A673 (cell line): ENCODE results near the gene KCNAB2. TPM values are rescaled to one million over a fixed set of nuclear protein-coding genes. Genes with fewer than 3 reads are reported as not detected.

Source experiments
- BruUV-seq: library from RNA; stranded (reverse); fragments of 400-500 nt; replicated peaks from 2 replicates; lab custom pipeline; 2021; lab: Mats Ljungman, UMichigan
- CTCF ChIA-PET: fragments of 300-600 bp; sonication (Branson Sonifier 250); formaldehyde crosslinking; loops from one replicate; lab custom pipeline; 2022; ENCODE audit warnings: antibody characterized with exemption; lab: Charles Lee
- POLR2A ChIA-PET: fragments of 300-600 bp; sonication (Branson Sonifier 250); formaldehyde crosslinking; loops from one replicate; lab custom pipeline; 2022; ENCODE audit warnings: antibody characterized with exemption; ENCODE audit not compliant: low non-redundant PET; lab: Charles Lee
- DNase-seq: peaks from one replicate; pipeline ENCODE4 v3.0.0-alpha.2; 2015; ENCODE audit warnings: low spot score
- H3K27ac ChIP-seq: fragments of 200-600 bp; sonication (generic); 2 replicates; pipeline ENCODE4 v1.5.1; 2016; ENCODE audit warnings: mixed run types, low read depth, mild to moderate bottlenecking, mixed read lengths, antibody characterized with exemption, low read length; ENCODE audit not compliant: poor library complexity, severe bottlenecking
- H3K27me3 ChIP-seq: fragments of 200-600 bp; sonication (generic); replicated peaks from 2 replicates; pipeline ENCODE4 v1.6.1; 2017; ENCODE audit warnings: mixed run types, low read depth, mild to moderate bottlenecking, mixed read lengths, antibody characterized with exemption, low read length; ENCODE audit not compliant: insufficient read depth, poor library complexity
- H3K36me3 ChIP-seq: fragments of 200-600 bp; sonication (generic); 2 replicates; pipeline ENCODE4 v1.6.1; 2016; ENCODE audit warnings: mixed run types, mild to moderate bottlenecking, mixed read lengths, antibody characterized with exemption, low read length; ENCODE audit not compliant: insufficient read depth, poor library complexity, severe bottlenecking
- H3K4me1 ChIP-seq: fragments of 200-600 bp; sonication (generic); 2 replicates; pipeline ENCODE4 v1.6.1; 2017; ENCODE audit warnings: mixed run types, mild to moderate bottlenecking, mixed read lengths, antibody characterized with exemption, low read length; ENCODE audit not compliant: insufficient read depth, poor library complexity, severe bottlenecking
- H3K4me3 ChIP-seq: fragments of 200-600 bp; sonication (generic); 2 replicates; pipeline ENCODE4 v1.5.1; 2016; ENCODE audit warnings: low read depth, mixed run types, mild to moderate bottlenecking, mixed read lengths, low read length; ENCODE audit not compliant: poor library complexity, severe bottlenecking
- H3K9me3 ChIP-seq: fragments of 200-600 bp; sonication (generic); 2 replicates; pipeline ENCODE4 v1.6.1; 2016; ENCODE audit warnings: mixed run types, low read depth, mild to moderate bottlenecking, mixed read lengths, antibody characterized with exemption, low read length; ENCODE audit not compliant: poor library complexity, severe bottlenecking
- CTCF ChIP-seq: fragments of 300-800, 200-600 bp; sonication (generic); conservative IDR thresholded peaks from 2 replicates; pipeline ENCODE4 v1.5.1; 2017; ENCODE audit warnings: low read depth, mild to moderate bottlenecking, antibody characterized with exemption, low read length, moderate library complexity, mixed read lengths
- EZH2 ChIP-seq: fragments of 200-600 bp; sonication (generic); IDR thresholded peaks from 2 replicates; pipeline ENCODE4 v1.6.1; 2017; ENCODE audit warnings: borderline replicate concordance, low read depth, mild to moderate bottlenecking, mixed read lengths, antibody characterized with exemption, low read length; ENCODE audit not compliant: poor library complexity, severe bottlenecking
- intact Hi-C: fragments of 100-400 bp; cut with micrococcal nuclease; formaldehyde crosslinking; loops from one replicate; pipeline ENCODE4 v1.10.0; 2022; ENCODE audit not compliant: unreplicated experiment
- total RNA-seq: library from RNA; stranded (reverse); gene quantifications from 2 replicates; pipeline ENCODE4 v1.2.3, GENCODE V29; 2021

Gene KCNAB2
- total RNA-seq, 1 experiment from 2014 or later: 6.4 TPM

DNA sequence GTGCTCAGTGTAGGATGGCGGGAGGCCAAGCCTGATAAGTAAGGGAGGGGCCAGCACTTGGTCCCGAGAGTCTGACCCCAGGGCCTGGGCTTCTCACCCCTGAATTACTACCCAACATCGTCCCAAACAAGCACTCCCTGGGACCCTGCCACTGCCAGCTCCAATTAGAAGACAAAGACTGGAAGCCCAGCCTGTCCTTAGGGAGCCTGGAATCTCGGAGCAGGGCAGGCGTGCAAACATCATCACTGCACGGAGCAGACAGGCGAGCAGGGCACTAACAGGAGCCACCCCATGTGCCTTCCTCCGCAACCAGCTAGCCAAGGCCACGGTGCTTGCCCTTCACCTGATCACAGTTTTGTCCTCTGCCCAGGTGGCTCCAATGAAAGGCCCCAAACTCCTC lies 23.2 kb downstream of the KCNAB2 start:
- Histone ChIP-seq H3K27ac (no peak overlapping the region), H3K4me1 (no peaks in the 10 kb centered on the region), H3K27me3 (peaks cover 3% of the 10 kb centered on the region), H3K4me3 (no peak overlapping the region), H3K9me3 (no peaks in the 10 kb centered on the region), H3K36me3 (no peaks in the 10 kb centered on the region)
- BruUV-seq: no TSS peak
- ChIA-PET POLR2A (no interaction called here), CTCF (no interaction called here)
- TF ChIP-seq CTCF (no peak), EZH2 (no peak)
- DNase-seq: no peak
- intact Hi-C loops: no loop called here

- intact Hi-C loops: no loop called here
- TF ChIP-seq CTCF: no peak
- TF ChIP-seq EZH2: no peak
- BruUV-seq: no TSS peak
- ChIA-PET POLR2A (no interaction called here), CTCF (no interaction called here)
- no peaks in the 10 kb centered on the region for H3K4me1 ChIP-seq
- no peak overlapping the region for H3K27ac ChIP-seq
- no peaks in the 10 kb centered on the region for H3K9me3 ChIP-seq
- H3K4me3 ChIP-seq: no peak overlapping the region
- H3K27me3 ChIP-seq: peaks cover 3% of the 10 kb centered on the region
- DNase-seq: no peak
- H3K36me3 ChIP-seq: no peaks in the 10 kb centered on the region
Measured at GRCh38 chr1:6069573-6069972, 23.9 kb downstream of the KCNAB2 start.

DNA sequence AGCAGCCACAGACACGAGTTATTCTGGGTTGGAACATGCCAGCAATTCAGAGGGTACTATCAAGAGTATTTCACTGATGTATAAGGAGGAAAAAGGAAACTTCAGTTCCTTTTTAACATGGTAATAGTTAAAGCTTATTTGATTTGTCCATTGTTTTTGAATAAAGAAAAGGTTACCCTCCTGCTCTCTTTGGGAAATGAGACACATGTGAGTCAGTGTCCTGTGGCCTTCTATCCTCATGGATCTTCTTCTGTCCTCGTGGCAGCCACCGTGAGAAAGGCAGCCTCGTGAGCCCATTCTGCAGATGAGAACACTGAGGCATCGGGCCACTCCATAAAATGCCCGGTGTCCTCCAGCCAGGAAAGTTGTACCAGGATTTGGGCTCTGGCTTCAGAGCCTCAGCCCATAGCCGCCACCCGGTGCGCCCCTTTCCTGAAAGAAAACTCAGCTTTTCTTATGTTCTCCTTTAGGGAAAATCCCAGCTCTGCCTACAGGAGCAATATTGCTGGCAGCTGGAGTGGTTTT lies 24.8 kb downstream of the KCNAB2 start:
- CTCF ChIA-PET: no interaction called here

More for the DNA sequence above, 24.8 kb downstream of the KCNAB2 start:
- H3K27ac ChIP-seq: no peak overlapping the region
- intact Hi-C loops: no loop called here
- no TSS peak for BruUV-seq
- H3K36me3 ChIP-seq: no peaks in the 10 kb centered on the region
- no peak for TF ChIP-seq EZH2
- no peak for TF ChIP-seq CTCF
- POLR2A ChIA-PET: no interaction called here
- no peaks in the 10 kb centered on the region for H3K4me1 ChIP-seq
- H3K27me3 ChIP-seq: no peaks in the 10 kb centered on the region
- no peaks in the 10 kb centered on the region for H3K9me3 ChIP-seq
- DNase-seq: no peak
- no peak overlapping the region for H3K4me3 ChIP-seq
